ENCODE data around the gene IPO13.

DNA sequence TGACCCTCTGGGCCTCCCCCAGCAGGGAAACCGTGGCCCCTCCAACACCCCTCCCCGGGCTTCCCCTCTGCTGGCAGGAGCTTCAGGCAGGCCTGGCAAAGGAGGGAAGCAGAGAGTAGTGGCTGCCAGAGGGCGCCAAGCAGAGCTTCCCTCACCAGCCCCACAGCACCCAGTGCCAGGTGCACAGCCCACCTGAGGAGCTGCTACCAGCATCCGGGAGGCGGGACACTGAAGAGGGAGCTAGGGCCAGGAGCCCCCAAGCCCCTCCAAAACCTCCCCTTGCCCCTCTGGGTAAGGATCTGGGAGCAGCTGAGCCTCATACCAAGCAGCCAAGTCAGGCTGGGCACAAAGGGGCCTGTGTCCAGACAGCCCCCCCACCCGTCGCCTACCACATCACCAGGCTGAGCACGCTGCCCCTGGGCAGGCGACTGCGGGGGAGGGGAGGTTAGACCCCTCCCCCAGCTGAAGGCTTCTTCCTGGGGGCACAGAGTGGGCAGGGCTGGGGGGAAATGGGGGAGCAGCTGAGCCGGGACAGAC lies 64.3 kb downstream of the IPO13 start:
- TF ChIP-seq, protein P1, sequence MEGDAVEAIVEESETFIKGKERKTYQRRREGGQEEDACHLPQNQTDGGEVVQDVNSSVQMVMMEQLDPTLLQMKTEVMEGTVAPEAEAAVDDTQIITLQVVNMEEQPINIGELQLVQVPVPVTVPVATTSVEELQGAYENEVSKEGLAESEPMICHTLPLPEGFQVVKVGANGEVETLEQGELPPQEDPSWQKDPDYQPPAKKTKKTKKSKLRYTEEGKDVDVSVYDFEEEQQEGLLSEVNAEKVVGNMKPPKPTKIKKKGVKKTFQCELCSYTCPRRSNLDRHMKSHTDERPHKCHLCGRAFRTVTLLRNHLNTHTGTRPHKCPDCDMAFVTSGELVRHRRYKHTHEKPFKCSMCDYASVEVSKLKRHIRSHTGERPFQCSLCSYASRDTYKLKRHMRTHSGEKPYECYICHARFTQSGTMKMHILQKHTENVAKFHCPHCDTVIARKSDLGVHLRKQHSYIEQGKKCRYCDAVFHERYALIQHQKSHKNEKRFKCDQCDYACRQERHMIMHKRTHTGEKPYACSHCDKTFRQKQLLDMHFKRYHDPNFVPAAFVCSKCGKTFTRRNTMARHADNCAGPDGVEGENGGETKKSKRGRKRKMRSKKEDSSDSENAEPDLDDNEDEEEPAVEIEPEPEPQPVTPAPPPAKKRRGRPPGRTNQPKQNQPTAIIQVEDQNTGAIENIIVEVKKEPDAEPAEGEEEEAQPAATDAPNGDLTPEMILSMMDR (IDR thresholded peaks at IDR 0.05; ENCODE audit: low read depth, low read length, missing input control): no peak
- no peak for TF ChIP-seq RAD21 (IDR thresholded peaks at IDR 0.05)
- no peak for TF ChIP-seq YY1 (IDR thresholded peaks at IDR 0.05)
- no peak for TF ChIP-seq GABPA (IDR thresholded peaks at IDR 0.05 in 1 of 2, conservative IDR thresholded peaks at IDR 0.05 in 1 of 2)
- TF ChIP-seq, protein P2, sequence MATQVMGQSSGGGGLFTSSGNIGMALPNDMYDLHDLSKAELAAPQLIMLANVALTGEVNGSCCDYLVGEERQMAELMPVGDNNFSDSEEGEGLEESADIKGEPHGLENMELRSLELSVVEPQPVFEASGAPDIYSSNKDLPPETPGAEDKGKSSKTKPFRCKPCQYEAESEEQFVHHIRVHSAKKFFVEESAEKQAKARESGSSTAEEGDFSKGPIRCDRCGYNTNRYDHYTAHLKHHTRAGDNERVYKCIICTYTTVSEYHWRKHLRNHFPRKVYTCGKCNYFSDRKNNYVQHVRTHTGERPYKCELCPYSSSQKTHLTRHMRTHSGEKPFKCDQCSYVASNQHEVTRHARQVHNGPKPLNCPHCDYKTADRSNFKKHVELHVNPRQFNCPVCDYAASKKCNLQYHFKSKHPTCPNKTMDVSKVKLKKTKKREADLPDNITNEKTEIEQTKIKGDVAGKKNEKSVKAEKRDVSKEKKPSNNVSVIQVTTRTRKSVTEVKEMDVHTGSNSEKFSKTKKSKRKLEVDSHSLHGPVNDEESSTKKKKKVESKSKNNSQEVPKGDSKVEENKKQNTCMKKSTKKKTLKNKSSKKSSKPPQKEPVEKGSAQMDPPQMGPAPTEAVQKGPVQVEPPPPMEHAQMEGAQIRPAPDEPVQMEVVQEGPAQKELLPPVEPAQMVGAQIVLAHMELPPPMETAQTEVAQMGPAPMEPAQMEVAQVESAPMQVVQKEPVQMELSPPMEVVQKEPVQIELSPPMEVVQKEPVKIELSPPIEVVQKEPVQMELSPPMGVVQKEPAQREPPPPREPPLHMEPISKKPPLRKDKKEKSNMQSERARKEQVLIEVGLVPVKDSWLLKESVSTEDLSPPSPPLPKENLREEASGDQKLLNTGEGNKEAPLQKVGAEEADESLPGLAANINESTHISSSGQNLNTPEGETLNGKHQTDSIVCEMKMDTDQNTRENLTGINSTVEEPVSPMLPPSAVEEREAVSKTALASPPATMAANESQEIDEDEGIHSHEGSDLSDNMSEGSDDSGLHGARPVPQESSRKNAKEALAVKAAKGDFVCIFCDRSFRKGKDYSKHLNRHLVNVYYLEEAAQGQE (IDR thresholded peaks at IDR 0.05): no peak
- TF ChIP-seq ZBTB33 (IDR thresholded peaks at IDR 0.05): no peak
- no peak for TF ChIP-seq MAX (IDR thresholded peaks at IDR 0.05)

Data from liver (tissue), 3 donors.